Mesothelial cell of epicardium (in vitro differentiated cells): ENCODE results near the gene TMPRSS13. TPM values are rescaled to one million over a fixed set of nuclear protein-coding genes. Genes with fewer than 3 reads are reported as not detected.

Experiments used
- DNase-seq, 2 experiments: peaks; one replicate each; pipeline ENCODE4 v3.0.0; 2021; ENCODE audit warnings: low spot score in 2 of 2; ENCODE audit not compliant: unreplicated experiment in 2 of 2
- H3K27ac Mint-ChIP-seq: 2 replicates; pipeline ENCODE4 v1.8.0; 2021; ENCODE audit warnings: mixed read lengths
- H3K27me3 Mint-ChIP-seq: 2 replicates; pipeline ENCODE4 v1.8.0; 2021; ENCODE audit warnings: low read depth, mixed read lengths
- H3K36me3 Mint-ChIP-seq: 2 replicates; pipeline ENCODE4 v1.8.0; 2021; ENCODE audit warnings: mixed read lengths
- H3K4me1 Mint-ChIP-seq: 2 replicates; pipeline ENCODE4 v1.8.0; 2021; ENCODE audit warnings: mixed read lengths
- H3K4me3 Mint-ChIP-seq: 2 replicates; pipeline ENCODE4 v1.8.0; 2021; ENCODE audit warnings: mild to moderate bottlenecking, moderate library complexity, mixed read lengths
- H3K9me3 Mint-ChIP-seq: 2 replicates; pipeline ENCODE4 v1.8.0; 2021; ENCODE audit warnings: mixed read lengths
- total RNA-seq: library from RNA; stranded (reverse); gene quantifications from 3 replicates; pipeline ENCODE4 v1.2.1, GENCODE V29; 2021
- TF ChIP-seq, protein P1 (sequence below): fragments of 200-600 bp; sonication (generic); IDR thresholded peaks from one replicate; pipeline ENCODE4 v1.5.0; 2021; ENCODE audit warnings: antibody characterized with exemption; ENCODE audit not compliant: unreplicated experiment

TMPRSS13 gene
- total RNA-seq, 1 donor from 2014 or later, result 10.4 TPM

DNA sequence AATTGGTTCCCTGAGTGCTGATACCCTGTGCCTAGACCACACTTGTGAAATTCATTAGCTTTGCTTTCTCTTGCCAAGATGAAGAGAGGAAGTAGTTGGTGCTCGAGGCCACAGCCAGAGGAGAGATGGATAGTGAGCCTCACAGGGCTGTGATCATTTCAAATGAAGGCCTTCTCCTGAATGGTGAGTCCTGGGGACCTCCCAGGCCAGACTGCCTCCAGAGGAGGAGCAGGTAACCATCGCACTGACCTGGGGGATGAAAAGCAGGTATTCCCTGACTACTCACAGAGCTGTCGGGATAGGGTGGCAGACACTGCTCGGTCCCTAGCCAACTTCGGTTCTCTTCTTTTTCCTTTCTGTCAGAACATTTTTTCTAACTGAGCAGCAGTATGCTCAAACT, 48.0 kb downstream of the TMPRSS13 start:
- Mint-ChIP-seq H3K9me3 (no peaks in the 10 kb centered on the region), H3K4me3 (no peak overlapping the region), H3K27me3 (peaks cover 32% of the 10 kb centered on the region), H3K4me1 (peaks cover 52% of the 10 kb centered on the region), H3K36me3 (no peaks in the 10 kb centered on the region), H3K27ac (no peak overlapping the region)
- TF ChIP-seq, protein P1, sequence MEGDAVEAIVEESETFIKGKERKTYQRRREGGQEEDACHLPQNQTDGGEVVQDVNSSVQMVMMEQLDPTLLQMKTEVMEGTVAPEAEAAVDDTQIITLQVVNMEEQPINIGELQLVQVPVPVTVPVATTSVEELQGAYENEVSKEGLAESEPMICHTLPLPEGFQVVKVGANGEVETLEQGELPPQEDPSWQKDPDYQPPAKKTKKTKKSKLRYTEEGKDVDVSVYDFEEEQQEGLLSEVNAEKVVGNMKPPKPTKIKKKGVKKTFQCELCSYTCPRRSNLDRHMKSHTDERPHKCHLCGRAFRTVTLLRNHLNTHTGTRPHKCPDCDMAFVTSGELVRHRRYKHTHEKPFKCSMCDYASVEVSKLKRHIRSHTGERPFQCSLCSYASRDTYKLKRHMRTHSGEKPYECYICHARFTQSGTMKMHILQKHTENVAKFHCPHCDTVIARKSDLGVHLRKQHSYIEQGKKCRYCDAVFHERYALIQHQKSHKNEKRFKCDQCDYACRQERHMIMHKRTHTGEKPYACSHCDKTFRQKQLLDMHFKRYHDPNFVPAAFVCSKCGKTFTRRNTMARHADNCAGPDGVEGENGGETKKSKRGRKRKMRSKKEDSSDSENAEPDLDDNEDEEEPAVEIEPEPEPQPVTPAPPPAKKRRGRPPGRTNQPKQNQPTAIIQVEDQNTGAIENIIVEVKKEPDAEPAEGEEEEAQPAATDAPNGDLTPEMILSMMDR, result no peak
- DNase-seq, result peak in 1 of 2 experiments; percentile 16

DNA sequence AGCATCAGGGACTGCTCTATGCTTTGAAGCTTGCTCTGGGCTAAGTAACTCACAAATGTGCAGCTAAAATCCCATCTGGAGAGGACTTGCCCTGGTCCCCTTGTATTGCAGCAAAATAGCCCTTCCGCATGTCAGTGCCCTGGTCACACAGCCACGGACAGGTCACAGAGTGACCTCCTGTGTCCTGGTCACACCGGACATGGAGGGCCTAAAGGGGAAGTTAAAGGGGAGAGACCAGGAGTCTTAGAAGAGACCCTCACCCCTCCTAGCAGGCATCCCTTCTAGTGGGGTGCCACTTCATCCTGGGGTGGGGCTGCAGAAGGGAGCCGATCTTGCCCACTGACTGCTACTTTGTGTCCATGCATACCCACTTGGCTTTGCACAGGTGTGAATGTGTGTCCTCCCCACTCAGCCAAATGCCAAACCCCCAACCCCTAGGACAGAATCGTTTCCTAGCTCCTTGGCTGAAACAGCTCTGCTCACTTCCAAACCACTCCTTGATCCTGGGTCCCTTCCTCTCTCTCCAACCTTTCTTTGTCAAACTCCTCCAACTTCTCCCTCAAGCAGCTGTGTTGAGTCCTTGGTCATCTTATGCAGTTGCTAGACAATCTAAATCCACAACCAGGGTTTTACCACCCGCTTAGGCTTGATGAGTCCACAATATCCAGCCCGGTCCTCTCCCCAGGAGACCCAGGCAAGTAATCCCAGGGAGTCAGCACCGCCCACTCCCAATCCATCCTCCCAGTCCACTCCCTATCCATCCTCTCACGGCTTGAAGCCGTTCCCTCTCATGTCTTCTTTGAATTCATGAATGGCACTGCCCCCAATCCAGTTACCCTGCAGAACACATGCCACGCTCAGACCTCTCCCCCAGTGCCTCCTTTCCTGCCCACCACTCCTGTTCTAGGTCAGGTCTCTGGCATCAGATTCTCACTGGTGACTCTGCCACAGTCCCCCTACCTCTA, 49.4 kb downstream of the TMPRSS13 start:
- Mint-ChIP-seq H3K36me3 (no peaks in the 10 kb centered on the region), H3K27ac (no peak overlapping the region), H3K9me3 (no peaks in the 10 kb centered on the region), H3K27me3 (peaks cover 34% of the 10 kb centered on the region), H3K4me1 (peaks cover 48% of the 10 kb centered on the region), H3K4me3 (no peak overlapping the region)
- peak in 1 of 2 experiments; percentile 22 for DNase-seq
- TF ChIP-seq, protein P1, result no peak

DNA sequence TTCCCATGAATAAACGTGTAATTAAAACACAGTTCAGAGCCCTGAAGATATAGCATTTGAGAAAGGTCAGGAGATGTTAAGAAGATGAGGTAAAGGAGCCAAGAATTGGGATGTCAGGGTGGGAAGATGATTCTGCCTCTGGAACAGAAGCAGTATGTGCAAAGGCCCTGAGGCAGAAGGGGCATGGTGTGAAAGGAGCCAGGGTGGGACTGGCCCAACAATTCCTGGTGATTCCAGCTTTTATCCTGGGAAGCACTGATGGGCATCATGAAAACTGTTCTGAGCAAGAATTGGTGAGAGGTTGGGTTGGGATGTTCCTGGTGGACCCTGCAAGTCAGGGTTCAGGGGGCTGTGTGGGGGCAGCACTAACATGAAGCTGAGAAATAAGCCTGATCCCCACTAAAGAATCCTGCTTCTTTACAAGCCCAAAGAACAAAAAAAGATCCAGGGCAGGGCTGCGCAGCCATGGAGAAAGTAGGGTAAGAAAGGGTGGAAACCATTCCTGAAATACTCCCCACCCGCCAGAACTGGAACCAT, 50.2 kb downstream of the TMPRSS13 start:
- Mint-ChIP-seq H3K4me1 (peaks cover 49% of the 10 kb centered on the region), H3K27me3 (peaks cover 34% of the 10 kb centered on the region), H3K27ac (no peak overlapping the region), H3K4me3 (no peak overlapping the region), H3K36me3 (no peaks in the 10 kb centered on the region), H3K9me3 (no peaks in the 10 kb centered on the region)
- DNase-seq, result no peak
- TF ChIP-seq, protein P1, result no peak

DNA sequence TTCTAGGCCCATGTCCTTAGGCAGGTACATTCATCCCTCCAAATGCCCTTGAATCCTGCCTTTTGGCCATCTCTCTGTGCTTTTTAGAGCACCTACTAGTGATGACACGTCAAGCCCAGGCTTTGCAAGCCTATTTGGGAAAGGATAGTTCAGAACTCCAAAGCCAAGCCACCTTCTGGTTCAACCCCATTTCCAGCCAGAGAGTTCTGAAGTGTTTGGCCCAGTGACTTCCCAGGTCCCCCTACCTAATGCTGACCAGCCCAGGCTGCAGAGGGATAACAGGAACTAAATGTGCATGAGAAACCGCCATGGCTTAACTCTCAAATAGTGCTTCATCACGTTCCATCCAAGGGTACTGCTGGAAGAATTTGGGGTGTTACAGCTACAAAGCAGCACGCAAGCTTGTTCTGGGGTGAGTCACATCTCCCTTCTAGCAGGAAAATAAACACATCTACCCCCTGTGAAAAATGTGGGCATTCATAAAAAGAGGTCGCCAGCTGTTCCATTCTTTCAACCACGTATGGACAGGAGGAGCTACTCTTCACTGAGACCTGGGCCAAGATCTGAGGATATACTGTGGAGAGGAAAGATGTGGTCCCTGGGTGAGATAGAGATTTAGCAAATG, 50.8 kb downstream of the TMPRSS13 start:
- H3K27me3 Mint-ChIP-seq, result peaks cover 34% of the 10 kb centered on the region
- TF ChIP-seq, protein P1, result no peak
- no peak overlapping the region for H3K27ac Mint-ChIP-seq
- peaks cover 48% of the 10 kb centered on the region for H3K4me1 Mint-ChIP-seq
- no peaks in the 10 kb centered on the region for H3K36me3 Mint-ChIP-seq
- H3K4me3 Mint-ChIP-seq, result peak overlapping the region; percentile 18
- H3K9me3 Mint-ChIP-seq, result no peaks in the 10 kb centered on the region
- peak in 1 of 2 experiments; percentile 19 for DNase-seq

DNA sequence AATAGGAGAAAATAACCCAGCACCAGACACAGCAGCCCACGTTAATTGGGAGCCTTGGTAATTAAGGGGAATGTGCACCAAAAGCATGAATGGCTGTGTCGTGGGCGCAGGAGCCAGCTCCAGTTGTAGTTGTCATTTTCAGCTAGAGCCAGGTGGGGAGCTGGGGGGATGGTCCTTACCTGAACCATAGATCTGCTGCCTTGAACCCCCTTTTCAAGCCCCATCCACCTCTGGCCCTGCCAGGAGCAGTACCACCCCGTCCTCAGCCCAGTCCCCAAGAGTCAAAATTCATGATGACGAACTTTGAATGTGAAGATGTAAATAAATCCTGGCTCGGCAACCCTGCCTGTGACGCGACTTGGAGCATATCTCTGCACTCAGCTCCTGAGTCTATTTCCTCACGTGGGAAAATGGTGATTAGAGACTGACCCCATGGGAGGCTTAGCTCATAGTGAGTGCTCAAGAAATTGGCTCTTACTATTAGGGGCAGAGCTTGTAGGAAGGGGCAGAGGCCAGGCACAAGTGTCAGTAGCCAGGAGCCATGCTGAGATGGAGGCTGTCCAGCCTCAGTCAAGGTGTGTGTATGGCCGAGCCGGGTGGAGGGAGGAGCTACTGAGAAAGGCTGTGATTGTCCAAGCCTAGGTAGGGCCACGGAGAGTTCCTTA, 52.0 kb downstream of the TMPRSS13 start:
- no peaks in the 10 kb centered on the region for H3K9me3 Mint-ChIP-seq
- H3K4me1 Mint-ChIP-seq, result peaks cover 43% of the 10 kb centered on the region
- no peak for DNase-seq
- TF ChIP-seq, protein P1, result no peak
- H3K27ac Mint-ChIP-seq, result peak overlapping the region; percentile 71
- peaks cover 34% of the 10 kb centered on the region for H3K27me3 Mint-ChIP-seq
- H3K4me3 Mint-ChIP-seq, result peak overlapping the region; percentile 80
- H3K36me3 Mint-ChIP-seq, result no peaks in the 10 kb centered on the region
